Cardiac fibroblast (primary cell): Measurements from ENCODE around the gene NKPD1.
A peak's percentile ranks its signal among the peaks of the same experiment; 100 is the strongest.

Experiments used
- DNase-seq, 2 donors: peaks; one replicate each; pipeline versions ENCODE4 v3.0.0 to v3.0.0-alpha.2; 2010; ENCODE audit warnings: low read depth in 2 of 2
- H3K4me3 ChIP-seq, 2 donors: replicated peaks in 1 of 2; 1 replicate in 1 of 2; 2 replicates in 1 of 2; pipeline ENCODE4 v1.5.1; 2011; ENCODE audit warnings: low read depth in 2 of 2, low read length in 2 of 2, mild to moderate bottlenecking in 2 of 2, moderate library complexity in 1 of 2
- CTCF ChIP-seq: IDR thresholded peaks from one replicate; pipeline ENCODE4 v1.5.1; 2011; ENCODE audit warnings: low read depth, mild to moderate bottlenecking, low read length, inconsistent platforms

NKPD1 gene

GRCh38 chr19:45144431-45145269 lies 16.1 kb downstream of the NKPD1 start:
- no peak overlapping the region for H3K4me3 ChIP-seq
- no peak for TF ChIP-seq CTCF
- DNase-seq: no peak

DNA sequence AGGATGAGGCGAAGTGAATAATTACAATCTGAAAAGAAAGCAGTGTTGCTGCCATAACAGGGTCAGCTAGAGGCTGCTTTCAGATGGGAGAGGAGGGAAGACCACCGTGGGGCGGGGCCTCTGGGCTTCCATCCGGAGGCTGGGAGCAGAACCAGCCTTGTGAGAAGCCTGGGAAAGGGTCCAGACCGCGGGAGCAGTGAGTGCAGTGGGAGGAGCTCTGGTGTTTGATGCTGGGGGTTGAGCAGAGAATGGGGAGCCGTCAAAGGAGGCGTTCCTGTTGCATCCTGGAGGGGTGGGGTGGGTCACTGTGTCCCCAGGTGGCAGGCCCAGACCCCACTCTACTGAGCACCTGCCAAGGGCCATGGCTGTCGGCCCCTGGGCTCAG lies 18.1 kb downstream of the NKPD1 start:
- no peak overlapping the region for H3K4me3 ChIP-seq
- DNase-seq: peak in 1 of 2 donors; percentile 16
- no peak for TF ChIP-seq CTCF

- TF ChIP-seq CTCF: no peak
- H3K4me3 ChIP-seq: no peak overlapping the region
- no peak for DNase-seq
Measured at GRCh38 chr19:45142016-45142725, 18.6 kb downstream of the NKPD1 start.

DNA sequence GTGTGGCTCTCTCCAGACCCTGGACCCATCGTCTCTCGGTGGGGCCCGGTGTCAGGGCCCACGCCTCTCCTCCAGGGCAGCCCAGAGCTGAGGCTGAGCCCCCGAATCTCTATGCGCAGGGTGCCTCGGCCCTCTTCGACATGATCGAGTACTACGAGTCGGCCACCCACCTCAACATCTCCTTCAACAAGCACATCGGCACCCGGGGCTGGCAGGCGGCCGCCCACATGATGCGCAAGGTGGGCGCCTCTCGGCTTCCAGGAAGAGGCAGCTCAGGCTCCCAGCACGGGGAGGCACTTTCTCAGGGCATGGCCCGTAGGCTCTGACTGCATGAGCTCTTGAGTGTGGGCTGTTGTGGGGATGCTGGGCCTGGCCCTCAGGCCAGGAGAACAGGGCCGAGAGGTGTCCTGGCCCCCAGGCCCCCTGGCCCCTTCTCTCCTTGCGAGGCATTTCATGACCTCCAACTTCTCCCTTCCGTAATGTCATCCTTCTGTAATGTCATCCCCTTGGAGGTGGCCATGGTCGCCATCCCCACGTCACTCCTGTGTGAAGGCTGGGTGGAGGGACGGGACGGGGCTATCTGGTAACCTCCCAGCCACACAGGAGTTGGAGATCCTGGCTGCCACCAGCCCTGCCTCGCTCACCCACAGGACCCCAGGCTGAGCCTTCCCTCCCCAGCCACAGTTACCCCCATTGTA lies 19.4 kb downstream of the NKPD1 start:
- no peak for DNase-seq
- no peak for TF ChIP-seq CTCF
- H3K4me3 ChIP-seq: no peak overlapping the region

DNA sequence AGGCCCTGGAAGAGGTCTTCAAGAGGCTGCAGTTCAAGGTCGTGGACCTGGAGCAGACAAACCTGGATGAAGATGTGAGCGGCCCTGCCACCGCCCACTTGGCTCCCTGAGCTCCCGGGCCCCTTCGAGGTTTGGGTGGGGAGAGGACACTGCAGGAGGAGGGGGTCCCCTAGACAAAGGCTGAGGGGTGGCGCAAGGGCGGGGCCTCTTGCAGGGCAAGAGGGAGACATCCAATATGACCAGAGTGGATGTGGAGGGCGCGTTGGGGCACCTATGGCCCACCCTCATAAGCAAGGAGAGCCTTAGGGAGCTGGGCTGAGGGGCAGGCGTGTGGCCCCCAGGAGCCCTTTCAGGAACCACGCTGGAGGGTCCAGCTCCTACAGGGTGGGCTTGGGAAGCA lies 20.2 kb downstream of the NKPD1 start:
- no peak for TF ChIP-seq CTCF
- no peak for DNase-seq
- no peak overlapping the region for H3K4me3 ChIP-seq

DNA sequence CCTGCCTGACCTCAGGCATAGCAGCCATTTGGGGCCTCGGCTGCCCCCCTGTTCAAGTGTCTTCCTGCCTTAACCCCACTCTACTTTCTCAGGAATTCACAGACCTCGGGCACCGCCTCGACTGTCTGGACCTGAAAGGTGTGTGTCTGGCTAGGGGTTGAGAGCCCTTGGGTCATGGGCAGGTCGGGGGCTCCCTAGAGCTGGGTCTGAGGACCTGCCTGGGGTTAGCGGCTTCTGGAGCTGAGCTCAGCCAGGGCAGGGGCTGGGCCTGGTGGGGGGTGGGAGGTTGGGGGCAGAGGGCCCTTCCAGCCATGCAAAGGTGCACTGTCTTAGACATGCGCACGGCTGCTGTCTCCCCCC lies 20.7 kb downstream of the NKPD1 start:
- TF ChIP-seq CTCF: no peak
- DNase-seq: no peak

More for the DNA sequence above, 20.7 kb downstream of the NKPD1 start:
- no peak overlapping the region for H3K4me3 ChIP-seq
